CD4-positive, alpha-beta memory T cell (primary cell): ENCODE data around the gene VPS54. TPM values are rescaled to one million over a fixed set of nuclear protein-coding genes. Genes with fewer than 3 reads are reported as not detected.
A peak's percentile ranks its signal among the peaks of the same experiment; 100 is the strongest.

Experiments used
- CTCF ChIA-PET: fragments of 350-600 bp; sonication (Branson Sonifier 250); formaldehyde crosslinking; loops from one replicate; lab custom pipeline; 2021; ENCODE audit warnings: inconsistent platforms; ENCODE audit not compliant: partially characterized antibody; lab: Charles Lee
- POLR2A ChIA-PET: fragments of 350-600 bp; sonication (Branson Sonifier 250); formaldehyde crosslinking; loops from one replicate; lab custom pipeline; 2021; ENCODE audit not compliant: partially characterized antibody; lab: Charles Lee
- DNase-seq, 5 donors: peaks; one replicate each; pipeline versions ENCODE4 v3.0.0 to v3.0.0-alpha.2; 2020 to 2022; ENCODE audit warnings: mixed read lengths in 1 of 5
- H3K27ac ChIP-seq: one replicate; pipeline ENCODE4 v1.7.0; 2013; ENCODE audit warnings: low read depth, low read length
- H3K27me3 ChIP-seq: 2 replicates; pipeline ENCODE4 v1.7.0; 2013; ENCODE audit warnings: mild to moderate bottlenecking, low read length, moderate library complexity; ENCODE audit not compliant: insufficient read depth
- H3K36me3 ChIP-seq: 2 replicates; pipeline ENCODE4 v1.7.0; 2013; ENCODE audit warnings: mild to moderate bottlenecking, low read length, moderate library complexity; ENCODE audit not compliant: insufficient read depth
- H3K4me1 ChIP-seq: 2 replicates; pipeline ENCODE4 v1.7.0; 2013; ENCODE audit warnings: mild to moderate bottlenecking, low read length, moderate library complexity; ENCODE audit not compliant: insufficient read depth
- H3K4me3 ChIP-seq, 2 donors: one replicate each; pipeline ENCODE4 v1.7.0; 2013; ENCODE audit warnings: low read length in 2 of 2, mild to moderate bottlenecking in 1 of 2
- H3K9me3 ChIP-seq, 2 donors: one replicate each; pipeline ENCODE4 v1.7.0; 2013; ENCODE audit warnings: low read length in 2 of 2, control low read depth in 1 of 2; ENCODE audit not compliant: control insufficient read depth in 1 of 2
- H3K27ac Mint-ChIP-seq, 7 donors: one replicate each; pipeline ENCODE4 v1.8.0; 2020 to 2021; ENCODE audit warnings: mixed read lengths in 7 of 7, mild to moderate bottlenecking in 6 of 7, inconsistent platforms in 3 of 7, moderate library complexity in 3 of 7
- H3K27me3 Mint-ChIP-seq, 2 donors: one replicate each; pipeline ENCODE4 v1.8.0; 2020 to 2021; ENCODE audit warnings: mixed read lengths in 2 of 2
- H3K36me3 Mint-ChIP-seq, 2 donors: one replicate each; pipeline ENCODE4 v1.8.0; 2020 to 2021; ENCODE audit warnings: mixed read lengths in 2 of 2, inconsistent platforms in 1 of 2, mild to moderate bottlenecking in 1 of 2
- H3K4me1 Mint-ChIP-seq, 4 donors: one replicate each; pipeline ENCODE4 v1.8.0; 2020 to 2021; ENCODE audit warnings: mixed read lengths in 4 of 4, mild to moderate bottlenecking in 1 of 4
- H3K4me3 Mint-ChIP-seq, 8 donors: one replicate each; pipeline ENCODE4 v1.8.0; 2020 to 2021; ENCODE audit warnings: mixed read lengths in 8 of 8, mild to moderate bottlenecking in 7 of 8, moderate library complexity in 6 of 8, inconsistent platforms in 3 of 8
- H3K9me3 Mint-ChIP-seq, 8 donors: one replicate each; pipeline ENCODE4 v1.8.0; 2020 to 2021; ENCODE audit warnings: mixed read lengths in 8 of 8, mild to moderate bottlenecking in 5 of 8, inconsistent platforms in 3 of 8, moderate library complexity in 1 of 8
- intact Hi-C: fragments of 100-400 bp; cut with micrococcal nuclease; formaldehyde crosslinking; loops from one replicate; pipeline ENCODE4 v1.15.1; 2023
- polyA plus RNA-seq, 2 donors: library from polyadenylated mRNA; unstranded; fragments of 300-500 nt; fragmentation: Illumina TruSeq; gene quantifications; one replicate each; pipeline ENCODE4 v1.2.3, GENCODE V29; 2021
- total RNA-seq, 2 experiments: library from RNA; stranded (reverse); gene quantifications; one replicate each; pipeline ENCODE4 v1.2.3, GENCODE V29; 2021

Gene VPS54
- total and polyA plus RNA-seq, 4 experiments from 2014 or later, result 4.0 to 16.4 (median 12.2) TPM

GRCh38 chr2:63843093-63843492 lies 176.1 kb downstream of the VPS54 start:
- no peak for DNase-seq
- Mint-ChIP-seq H3K4me3 (peak overlapping the region; percentile 96 to 100 (median 98)), H3K27me3 (no peaks in the 10 kb centered on the region), H3K27ac (peak overlapping the region in 5 of 7 donors; percentile 42 to 99 (median 95)), H3K4me1 (peaks cover 47 to 75% (median 60%) of the 10 kb centered on the region in 4 donors), H3K36me3 (peaks cover 13 to 24% of the 10 kb centered on the region in 2 donors), H3K9me3 (peaks cover 0 to 5% (median 0%) of the 10 kb centered on the region in 8 donors)
- no peaks in the 10 kb centered on the region for H3K36me3 ChIP-seq
- no peaks in the 10 kb centered on the region for H3K27me3 ChIP-seq
- intact Hi-C loops, result loop anchor here (5.0 kb wide), 4 partner anchors 174 to 1646 kb away; partner anchors contain the start of genes B3GNT2 and VPS54
- peak overlapping the region in 1 of 2 donors; percentile 85 for H3K4me3 ChIP-seq
- H3K9me3 ChIP-seq, result no peaks in the 10 kb centered on the region
- H3K4me1 ChIP-seq, result peaks cover 47% of the 10 kb centered on the region
- no peak overlapping the region for H3K27ac ChIP-seq
- ChIA-PET CTCF (interaction anchor here (1.5 to 4.1 kb wide), 4 partner anchors 11 to 162 kb away, joined by 3 to 37 read pairs (median 19); no protein-coding TSS in a partner anchor), POLR2A (interaction anchor here (1.3 to 3.9 kb wide), 3 partner anchors 13 to 1146 kb away, joined by 3 to 113 read pairs (median 4); partner anchors contain the start of genes MDH1, SLC1A4 and WDPCP)

GRCh38 chr2:63842149-63843061 lies 176.8 kb downstream of the VPS54 start:
- Mint-ChIP-seq H3K27me3 (no peaks in the 10 kb centered on the region), H3K4me1 (peaks cover 42 to 68% (median 55%) of the 10 kb centered on the region in 4 donors), H3K4me3 (peak overlapping the region; percentile 96 to 100 (median 98)), H3K27ac (peak overlapping the region; percentile 95 to 100 (median 97)), H3K9me3 (peaks cover 0 to 5% (median 0%) of the 10 kb centered on the region in 8 donors), H3K36me3 (peaks cover 6 to 24% of the 10 kb centered on the region in 2 donors)
- Histone ChIP-seq H3K27me3 (no peaks in the 10 kb centered on the region), H3K4me1 (peaks cover 47% of the 10 kb centered on the region), H3K9me3 (no peaks in the 10 kb centered on the region), H3K27ac (peak overlapping the region; percentile 71), H3K36me3 (no peaks in the 10 kb centered on the region), H3K4me3 (peak overlapping the region; percentile 63 to 85)
- POLR2A ChIA-PET, result interaction anchor here (0.9 to 3.9 kb wide), 13 partner anchors 8 to 1385 kb away, joined by 3 to 113 read pairs (median 9); partner anchors contain the start of genes ACTR2, AFTPH, MDH1 and SERTAD2
- CTCF ChIA-PET, result interaction anchor here (1.0 to 4.1 kb wide), 6 partner anchors 12 to 681 kb away, joined by 3 to 37 read pairs (median 6); partner anchors contain the start of gene AFTPH
- intact Hi-C loops, result loop anchor here (5.0 kb wide), 4 partner anchors 175 to 1645 kb away; partner anchors contain the start of genes B3GNT2 and VPS54
- no peak for DNase-seq

Other genes with a start within 250 kb of the VPS54 start
- gene UGP2, start 177.5 kb downstream of the VPS54 start, total RNA-seq, result 10 to 100 TPM; 77.6 to 92.7 TPM
- 100 to 1,000 TPM; 137 to 224 TPM for gene UGP2, start 177.5 kb downstream of the VPS54 start, polyA plus RNA-seq
- gene PELI1, start 125.0 kb upstream of the VPS54 start, total RNA-seq, result 10 to 100 TPM; 36.7 to 40.5 TPM
- 10 to 100 TPM; 11.3 to 15.4 TPM for gene PELI1, start 125.0 kb upstream of the VPS54 start, polyA plus RNA-seq